ENCODE data around the gene ATP13A3.

The ATP13A3 gene

DNA sequence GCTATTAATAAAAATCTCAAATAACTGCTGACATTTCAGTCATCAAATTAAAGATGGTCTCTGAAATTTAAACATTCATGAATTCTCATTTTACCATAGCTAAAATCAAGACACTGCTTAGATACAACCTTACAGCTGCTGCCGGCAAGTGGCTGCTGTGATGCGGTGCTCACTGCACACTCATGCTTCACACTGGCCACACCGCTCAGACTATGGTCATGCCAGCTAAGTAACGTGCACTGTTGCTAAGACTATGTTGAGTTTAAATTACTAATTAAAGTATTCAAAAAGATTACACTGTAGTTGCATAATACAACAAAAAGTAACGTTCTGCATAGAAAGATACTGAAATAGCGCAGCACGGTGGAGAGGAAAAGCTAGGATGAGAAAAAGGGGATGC lies 12.1 kb downstream of the ATP13A3 start:
- DNase-seq = no peak

DNA sequence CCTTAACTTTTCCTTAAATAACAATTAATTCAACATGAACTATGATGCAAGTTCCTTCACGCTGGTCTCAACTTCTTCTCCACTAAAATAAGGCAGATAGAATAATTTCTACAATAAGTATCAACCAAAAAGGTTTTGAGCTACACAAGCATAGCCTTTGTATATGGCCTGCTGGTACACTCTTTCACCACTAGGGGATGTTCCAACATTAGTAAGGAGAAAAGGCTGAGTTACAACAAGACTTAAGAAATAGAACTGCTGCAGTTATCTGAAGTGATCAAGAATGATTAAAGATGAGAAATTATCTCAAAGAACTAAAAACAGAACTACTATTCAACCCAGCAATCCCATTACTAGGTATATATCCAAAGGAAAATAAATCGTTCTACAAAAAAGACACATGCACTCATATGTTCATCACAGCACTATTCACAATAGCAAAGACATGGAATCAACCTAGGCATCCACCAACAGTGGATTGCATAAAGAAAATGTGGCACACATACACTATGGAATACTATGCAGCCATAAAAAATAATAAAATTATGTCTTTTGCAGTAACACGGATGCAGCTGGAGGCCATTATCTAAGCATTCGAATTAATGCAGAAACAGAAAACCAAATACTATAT lies 14.4 kb downstream of the ATP13A3 start:
- DNase-seq = peak; percentile 78

DNA sequence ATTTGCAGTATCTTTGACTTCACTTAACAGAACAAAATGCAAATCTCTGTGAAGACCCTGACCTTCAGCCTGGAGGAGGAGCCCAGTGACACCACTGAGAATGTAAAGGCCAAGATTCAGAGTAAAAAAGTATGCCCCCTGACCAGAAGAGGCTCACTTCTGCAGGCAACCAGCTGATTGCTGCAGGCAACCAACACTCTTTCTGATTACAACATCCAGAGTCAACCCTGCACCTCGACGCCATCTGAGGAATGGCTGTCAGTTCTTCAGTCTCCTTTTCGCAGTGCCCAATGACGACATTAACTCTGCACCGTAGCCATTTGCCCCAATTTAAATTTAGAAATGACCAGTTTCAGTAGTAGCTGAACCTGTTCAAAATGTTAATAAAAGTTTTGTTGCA lies 14.9 kb downstream of the ATP13A3 start:
- no peak for DNase-seq

DNA sequence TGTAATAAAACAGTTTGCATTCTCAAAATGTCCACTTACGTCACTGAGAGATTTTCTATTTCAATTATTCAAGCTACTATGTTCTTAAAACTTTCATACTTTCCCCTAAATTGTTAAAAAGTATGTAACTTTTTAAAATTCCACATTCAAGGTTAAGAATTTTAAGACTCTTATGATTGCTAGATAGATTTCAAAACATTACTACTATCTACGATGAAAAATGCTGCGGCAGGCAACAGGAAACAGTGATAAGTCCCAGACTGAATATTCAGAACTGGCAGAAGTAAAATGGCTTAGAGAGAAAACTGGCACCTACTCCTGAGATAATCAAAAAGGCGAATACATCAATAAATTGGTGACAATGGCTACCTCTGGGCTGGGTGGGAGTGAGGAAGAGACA lies 16.2 kb downstream of the ATP13A3 start:
- DNase-seq = no peak

DNA sequence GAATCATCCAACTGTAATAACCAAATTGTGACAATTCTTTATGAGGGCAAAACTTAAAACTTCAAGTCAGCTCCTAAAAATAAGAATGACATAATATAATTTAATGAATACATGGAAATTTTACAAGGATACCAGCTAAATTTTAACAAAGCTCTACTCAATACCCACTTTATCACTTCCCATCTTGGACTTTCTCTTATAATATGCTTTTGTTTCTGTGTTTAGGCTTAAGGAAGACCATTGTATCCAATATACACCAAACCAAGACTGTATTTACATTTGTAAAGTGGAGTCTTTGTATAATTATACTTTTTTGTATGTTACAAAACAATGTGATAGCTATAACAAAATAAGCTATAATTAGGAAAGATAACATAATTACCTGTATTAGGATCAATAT lies 16.8 kb downstream of the ATP13A3 start:
- DNase-seq = no peak

DNA sequence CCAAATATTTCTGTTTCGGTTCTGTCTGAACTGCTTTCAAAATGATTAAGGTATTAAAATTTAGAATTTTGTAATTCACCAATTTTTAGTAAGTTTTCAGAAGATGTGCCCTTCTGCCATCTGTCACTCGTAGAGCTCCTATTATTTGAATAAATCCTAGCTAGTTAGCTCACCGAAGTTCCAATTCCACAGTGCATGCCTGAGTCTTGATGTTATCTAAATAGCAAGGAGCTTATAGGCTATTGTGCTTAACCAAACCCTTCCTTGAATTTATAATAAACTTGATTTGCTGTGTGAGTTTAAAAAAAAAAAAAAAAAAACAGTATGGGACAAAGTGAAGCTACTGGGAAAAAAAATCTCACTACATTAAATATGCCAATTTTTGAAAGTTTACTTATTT lies 18.7 kb downstream of the ATP13A3 start:
- DNase-seq = no peak

DNA sequence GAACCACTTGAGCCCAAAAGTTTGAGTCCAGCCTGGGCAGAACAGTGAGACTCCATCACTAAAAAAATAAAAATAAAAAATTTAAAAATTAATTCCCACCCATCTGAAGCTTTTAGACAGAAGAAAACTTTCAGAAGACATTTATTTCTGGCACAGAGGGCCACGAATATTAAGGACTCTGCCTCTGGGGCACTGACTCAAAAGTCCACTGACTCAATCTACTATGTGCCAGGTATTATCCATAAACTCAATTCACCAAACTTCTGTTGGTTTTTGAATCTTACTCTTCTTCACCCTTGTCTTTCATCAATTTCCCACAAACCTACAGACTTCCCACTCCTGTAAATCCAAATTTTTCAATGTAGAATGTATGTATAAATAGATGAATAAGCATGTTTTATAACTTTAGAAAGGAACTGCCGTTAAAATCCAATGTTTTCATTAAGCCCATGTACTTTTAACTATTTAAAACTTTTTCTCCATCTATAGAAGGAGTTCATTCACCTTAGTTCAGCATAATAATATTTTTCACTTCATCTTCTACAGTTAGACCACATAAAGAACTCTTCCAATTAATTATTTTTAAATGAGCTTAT lies 19.9 kb downstream of the ATP13A3 start:
- DNase-seq = no peak

DNA sequence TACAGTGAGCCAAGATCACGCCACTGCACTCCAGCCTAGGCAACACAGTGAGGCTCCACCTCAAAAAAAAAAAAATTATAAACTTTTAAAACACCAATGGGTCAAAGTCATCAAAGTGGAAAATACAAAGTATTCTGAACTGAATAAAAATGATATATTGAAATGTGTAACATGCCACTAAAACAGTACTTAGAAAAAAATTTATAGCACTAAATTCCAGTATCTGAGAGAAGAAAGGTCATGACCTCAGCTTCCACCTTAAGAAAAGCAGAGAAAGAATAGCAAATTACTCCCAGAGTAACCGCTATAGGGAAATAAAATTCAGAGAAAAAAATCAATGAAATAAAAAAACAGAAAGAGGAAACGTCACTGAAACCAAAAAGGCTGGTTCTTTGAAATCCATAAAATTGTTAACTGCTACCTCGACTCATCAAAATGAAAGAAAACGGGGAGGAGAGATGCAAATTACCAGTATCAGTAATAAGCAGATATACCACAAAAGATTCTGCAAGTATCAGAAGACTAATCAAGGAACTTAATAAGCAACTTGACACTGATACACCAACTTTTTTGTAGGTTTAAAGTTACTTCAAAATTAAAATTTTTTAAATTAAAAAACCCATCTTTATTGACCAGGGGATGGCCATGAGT lies 20.8 kb downstream of the ATP13A3 start:
- DNase-seq = no peak

DNA sequence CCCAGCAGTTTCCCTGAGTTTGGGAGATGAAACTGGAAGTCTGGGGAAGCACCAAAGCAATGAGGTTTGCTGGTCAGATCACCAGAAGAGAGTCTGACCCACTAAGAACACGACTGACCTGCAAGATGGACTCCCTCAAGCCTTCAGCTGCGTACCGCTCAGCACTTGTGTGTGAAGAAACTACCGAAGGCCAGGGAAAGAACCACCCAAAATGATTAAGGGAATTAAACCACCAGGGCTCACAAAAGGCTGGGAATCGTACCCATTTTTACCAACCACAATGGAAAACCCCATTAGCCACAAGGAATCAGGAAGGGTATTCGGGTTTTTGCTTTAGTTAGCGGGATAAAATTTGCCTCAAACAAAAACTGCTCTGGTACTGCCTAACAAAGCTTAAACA lies 21.6 kb downstream of the ATP13A3 start:
- no peak for DNase-seq

DNA sequence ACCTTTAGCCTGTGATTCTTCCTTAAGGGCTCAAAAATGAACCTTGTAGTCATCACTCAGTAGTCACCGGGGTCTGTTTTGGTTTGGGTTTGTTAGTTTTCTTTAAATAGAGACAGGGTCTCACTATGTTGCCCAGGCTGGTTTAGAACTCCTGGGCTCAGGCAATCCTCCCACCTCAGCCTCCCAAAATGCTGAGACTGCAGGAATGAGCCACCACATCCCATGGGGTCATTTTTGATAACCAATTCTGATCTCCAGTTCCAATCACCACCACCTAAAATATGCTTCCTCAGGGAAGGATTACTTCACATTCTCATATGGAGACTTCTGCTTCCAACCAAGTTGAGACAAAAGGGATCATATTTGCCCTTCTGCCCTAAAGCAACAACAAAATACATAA lies 22.1 kb downstream of the ATP13A3 start:
- DNase-seq = no peak

DNA sequence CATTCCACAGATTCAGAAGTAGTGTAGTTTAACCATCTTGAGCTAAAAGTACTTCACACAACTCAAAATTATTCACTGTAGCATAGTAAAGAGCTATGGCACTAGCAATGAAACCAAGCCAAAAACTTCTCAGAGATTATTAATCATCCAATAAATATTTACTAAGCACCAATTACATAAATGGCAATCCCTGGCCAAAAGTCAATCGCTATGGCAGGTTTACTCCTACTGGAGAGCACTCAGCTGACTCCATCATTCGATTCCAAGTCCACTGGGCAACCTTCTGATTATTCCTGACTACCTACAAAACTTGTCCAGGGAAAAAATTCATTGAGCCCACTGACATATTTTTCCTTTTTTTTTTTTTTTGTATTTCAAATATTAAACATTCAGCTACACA lies 23.9 kb downstream of the ATP13A3 start:
- no peak for DNase-seq

DNA sequence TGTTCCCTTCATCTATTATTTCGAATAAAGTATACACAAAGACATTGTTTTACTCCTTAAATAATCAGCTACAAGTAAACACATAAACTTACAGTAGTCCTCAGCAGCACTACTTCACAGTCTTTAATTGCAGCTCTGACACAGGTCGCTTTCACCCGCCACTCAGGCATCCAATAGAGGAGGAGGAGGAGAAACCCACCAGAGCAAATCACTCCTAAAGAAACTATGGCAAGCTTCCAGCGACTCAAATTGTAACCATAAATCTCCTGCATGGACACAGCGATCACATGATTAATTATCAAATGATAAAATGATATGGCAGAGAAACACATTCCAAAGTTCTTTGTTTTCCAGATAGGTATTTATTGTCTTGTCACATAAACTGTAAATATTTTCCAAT lies 26.2 kb downstream of the ATP13A3 start:
- DNase-seq = peak; percentile 73

DNA sequence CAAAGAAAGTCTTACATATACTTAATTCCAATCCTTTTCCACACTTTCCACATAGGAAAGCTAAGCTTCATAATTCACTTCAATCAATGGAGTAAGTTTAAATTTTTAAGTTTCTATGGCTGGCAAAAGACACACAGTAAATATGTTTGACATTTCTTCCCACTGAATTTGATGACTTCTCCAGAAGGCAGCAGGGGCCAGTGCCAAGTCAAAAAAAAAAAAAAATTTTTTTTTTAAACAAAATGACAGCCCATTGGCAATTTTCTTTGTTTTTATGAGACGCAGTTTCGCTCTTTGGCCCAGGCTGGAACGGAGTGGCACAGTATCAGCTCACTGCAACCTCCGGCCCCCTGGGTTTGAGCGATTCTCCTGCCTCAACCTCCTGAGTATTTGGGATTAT lies 28.7 kb downstream of the ATP13A3 start:
- DNase-seq = no peak

DNA sequence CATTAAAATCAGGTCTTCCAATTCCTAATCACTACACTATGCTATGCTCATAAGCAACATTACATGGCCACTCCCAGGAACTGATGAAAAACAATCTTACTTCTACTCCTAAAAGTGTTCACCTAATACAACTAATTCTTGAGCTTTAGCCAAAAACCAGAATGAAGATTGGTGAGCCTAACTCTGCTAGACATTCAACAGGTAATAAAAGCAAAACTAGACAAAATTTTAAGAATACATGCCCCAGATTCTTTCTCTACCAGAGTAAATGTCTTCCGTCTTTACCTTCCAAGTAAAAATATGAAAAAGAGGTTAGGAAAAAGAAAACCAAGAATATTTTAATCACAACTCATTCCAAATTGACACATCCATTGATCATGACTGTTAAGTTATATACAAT lies 31.3 kb downstream of the ATP13A3 start:
- no peak for DNase-seq

DNA sequence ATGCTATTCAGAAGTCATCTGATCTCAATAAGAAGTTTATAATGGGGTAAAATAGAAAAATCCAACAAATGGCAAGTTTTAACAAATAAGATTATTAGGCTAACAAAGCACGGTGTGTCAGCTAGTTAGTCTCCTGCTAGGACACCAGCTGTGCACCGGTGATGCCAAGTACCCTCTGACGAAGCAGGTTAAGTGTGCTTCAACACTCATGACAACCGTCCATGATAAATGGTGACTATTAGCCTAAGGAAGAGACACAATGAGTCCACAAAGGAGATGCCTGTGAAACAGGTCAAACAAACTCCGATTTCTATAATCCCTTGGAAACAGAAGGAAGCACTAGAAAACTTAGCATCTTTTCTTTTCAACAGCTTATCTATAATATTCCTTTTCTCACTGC lies 36.5 kb downstream of the ATP13A3 start:
- DNase-seq = peak; percentile 24

DNA sequence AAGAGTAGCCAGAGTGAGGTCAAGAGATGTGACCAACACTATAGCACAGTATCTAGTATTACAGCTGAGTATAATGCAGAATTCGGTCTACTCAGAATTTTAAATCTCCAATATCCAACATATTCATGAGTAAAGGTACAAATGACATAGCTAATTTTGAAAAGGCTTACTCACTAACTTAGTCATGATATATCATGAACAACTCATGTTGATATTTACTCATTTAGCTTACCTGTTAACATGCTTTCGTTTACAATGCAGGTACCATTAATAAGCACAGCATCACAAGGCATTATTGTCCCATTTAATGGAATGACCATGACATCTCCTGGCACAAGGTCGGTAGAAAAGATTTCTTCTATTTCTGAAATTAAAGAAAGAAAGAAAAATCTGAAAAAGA lies 36.9 kb downstream of the ATP13A3 start:
- no peak for DNase-seq

DNA sequence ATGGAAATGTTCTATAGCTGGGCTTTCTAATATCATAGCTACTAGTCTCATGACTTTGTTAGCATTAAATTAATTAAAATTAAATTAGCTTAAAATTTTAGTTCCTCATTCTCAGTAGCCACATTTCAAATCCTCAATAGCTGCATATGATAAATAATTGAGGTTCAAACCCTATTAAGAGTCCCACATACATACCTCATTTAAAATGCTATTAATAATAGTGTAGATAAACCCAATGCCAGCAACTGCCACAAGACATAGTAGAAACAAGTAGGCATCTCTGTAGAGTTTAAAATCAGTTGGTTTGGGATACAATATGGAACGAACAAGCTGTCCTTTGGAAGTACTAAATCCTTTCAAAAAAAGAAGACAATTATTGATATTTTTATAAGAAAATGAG lies 39.1 kb downstream of the ATP13A3 start:
- DNase-seq = no peak

DNA sequence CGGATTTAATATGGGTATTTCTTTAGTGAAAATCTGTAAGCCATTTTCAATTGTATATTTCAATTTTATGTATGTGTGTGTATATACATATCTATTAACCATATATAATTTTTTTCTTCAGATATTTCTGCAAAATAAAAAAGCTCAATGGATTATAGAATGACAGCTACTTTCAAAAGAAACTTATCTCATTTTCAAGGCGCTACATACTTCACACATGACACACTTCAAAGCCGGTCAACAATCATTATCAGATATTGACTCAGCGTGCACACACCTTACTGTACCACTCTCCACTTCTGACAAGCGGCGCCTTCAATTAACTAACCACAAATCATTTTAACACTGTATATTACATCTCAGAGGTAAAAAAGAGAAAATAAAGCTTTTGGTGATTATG lies 39.6 kb downstream of the ATP13A3 start:
- peak; percentile 25 for DNase-seq

DNA sequence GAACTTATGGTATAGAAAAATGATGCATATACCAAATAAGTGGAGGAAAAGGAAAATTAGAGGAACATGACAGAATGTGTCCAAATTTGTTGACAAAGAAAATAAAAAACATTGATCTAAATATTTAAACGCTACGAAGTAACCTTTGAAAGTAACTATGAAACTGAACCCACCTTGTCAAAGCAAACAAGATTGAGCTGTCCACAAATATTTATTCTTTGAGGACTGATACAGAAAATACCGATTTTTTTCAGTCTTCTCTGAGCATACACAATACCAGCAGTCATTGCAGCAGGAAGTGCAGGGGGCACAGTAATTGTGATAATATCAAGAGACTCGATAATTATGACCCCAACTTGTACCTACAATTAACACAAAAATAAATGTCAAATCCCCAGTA lies 40.0 kb downstream of the ATP13A3 start:
- no peak for DNase-seq

DNA sequence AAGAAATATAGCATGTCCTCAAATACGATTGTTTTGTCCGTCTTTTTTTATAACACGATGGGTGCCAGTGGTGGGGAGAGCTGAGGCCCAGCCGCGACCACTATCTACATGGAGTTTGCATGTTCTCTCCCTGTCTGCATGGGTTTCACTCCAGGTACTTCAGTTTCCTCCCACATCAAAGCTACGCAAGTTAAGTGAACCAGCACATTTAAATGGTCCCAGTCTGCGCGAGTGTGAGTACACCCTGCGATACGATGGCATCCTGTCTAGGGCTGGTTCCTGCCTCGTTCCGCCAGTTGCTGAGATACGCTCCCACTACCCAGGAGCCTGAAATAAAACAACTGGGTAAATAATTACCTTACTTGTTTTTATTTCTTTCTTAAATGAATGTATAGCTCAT lies 40.6 kb downstream of the ATP13A3 start:
- no peak for DNase-seq

DNA sequence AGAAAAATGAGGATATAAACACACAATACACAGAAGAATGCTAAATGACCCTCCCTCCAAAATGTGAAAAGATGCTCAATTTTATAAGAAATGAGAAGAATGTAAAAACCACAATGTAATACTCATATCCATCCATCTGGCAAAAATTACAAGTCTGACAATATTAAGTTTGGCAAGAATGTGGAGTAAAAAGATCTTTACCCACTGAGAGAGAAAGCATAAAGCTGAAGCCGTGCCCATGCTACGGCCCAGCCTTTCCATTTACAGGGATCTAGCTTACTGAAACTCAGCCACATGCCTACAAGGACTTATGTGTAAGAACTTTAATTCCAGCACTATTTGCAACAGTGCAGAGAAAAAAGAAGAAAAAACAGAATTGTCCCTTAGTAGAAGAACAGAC lies 42.9 kb downstream of the ATP13A3 start:
- no peak for DNase-seq

DNA sequence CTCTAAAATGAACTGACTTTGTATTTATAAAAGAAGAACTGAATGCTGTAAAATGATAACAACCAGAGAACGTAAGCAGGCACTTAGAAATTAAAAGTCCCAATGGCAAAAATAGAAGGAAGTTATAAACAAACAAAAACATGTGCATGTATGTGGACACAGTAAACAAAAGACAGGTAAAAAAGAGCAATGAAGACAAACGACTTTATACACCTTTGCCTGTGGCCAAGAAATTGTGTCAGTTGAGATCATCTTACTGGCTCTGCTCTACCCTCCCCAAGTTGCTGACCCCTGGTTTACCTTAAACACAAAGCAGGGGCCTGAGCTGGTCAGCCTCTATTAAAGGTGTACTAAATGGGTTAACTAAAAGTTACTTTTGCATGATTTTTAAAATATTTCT lies 46.0 kb downstream of the ATP13A3 start:
- no peak for DNase-seq

DNA sequence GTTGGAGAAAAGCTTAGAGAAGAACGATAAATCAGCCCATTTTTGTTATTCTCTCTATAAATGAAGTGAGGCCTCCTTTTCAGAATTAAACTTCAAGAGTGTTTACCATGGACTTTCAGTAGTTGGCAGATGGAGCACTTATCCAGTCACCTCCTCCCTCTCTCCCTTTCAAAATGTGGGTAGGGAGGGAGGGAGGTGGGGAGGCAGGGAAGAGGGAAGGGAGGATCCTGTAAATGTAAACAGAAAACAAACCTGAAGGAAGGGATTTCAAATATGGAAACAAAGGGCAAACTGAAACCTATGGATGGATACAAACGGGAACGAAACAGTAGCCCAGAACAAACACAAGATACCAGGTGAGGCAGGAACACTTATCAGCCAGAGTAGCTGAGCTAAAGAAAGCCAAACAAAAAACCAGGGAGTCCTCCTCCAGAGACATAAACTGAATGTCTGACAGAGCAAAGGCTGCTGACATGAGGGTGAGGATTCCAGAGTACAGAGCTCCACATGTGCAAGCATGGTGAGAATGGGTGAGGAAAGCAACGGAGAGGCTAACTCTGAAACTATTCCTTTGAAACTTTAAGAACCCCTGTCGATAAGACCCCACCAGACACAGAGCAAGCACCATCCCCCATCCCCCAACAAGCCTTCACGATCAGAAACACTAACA lies 46.8 kb downstream of the ATP13A3 start:
- peak; percentile 85 for DNase-seq

DNA sequence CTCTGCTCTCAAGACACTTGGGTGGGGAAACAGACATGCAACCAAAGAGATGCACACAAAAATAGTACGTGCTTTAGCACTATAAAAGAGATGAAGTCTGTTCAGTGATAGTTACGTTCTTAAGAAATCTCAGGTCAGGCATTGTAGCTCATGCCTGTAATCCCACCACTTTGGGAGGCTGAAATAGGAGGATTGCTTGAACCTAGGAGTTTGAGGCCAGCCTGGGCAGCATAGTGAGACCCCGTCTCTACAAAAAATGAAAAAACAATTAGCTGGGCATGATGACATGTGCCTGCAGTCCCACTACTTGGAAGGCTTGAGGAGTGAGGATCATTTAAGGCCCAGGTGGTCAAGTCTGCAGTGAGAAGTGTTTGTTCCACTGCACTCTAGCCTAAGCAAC lies 52.3 kb downstream of the ATP13A3 start:
- no peak for DNase-seq
